Activated T-helper 1 cell treated with anti-CD3 and anti-CD28 coated beads, Interleukin-2, amount 50 U/mL, for 16 hours (primary cell): ENCODE measurements around the gene GRB10.
"Not testable (repeated sequence)": the region's sequence is repeated elsewhere in the genome, so short reads cannot be mapped to it uniquely, and the experiment has no call there.

Source experiments
- DNase-seq, 2 donors: peaks; one replicate each; pipeline ENCODE4 v3.0.0-alpha.2; 2020; ENCODE audit warnings: low read depth in 1 of 2, low spot score in 1 of 2

Gene GRB10

DNA sequence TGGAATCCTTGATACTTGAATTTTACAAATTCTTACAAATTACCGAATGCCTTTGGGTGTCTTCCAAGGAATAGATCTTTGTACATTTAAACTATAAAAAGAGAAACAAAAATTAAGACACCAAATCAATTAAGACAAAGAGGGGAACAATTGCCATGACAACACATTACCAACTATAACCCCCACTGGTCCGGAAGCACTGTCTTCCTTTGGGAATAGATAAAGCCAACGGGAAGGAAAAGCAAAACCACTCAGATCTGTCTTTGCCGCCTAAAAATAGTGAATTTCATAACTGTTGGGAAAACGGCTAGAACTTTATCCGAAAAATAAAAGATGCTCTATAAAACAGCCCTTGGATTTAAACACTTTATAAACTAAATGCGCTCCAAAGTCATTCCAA is 37.4 kb downstream of the GRB10 start:
- DNase-seq = no peak

DNA sequence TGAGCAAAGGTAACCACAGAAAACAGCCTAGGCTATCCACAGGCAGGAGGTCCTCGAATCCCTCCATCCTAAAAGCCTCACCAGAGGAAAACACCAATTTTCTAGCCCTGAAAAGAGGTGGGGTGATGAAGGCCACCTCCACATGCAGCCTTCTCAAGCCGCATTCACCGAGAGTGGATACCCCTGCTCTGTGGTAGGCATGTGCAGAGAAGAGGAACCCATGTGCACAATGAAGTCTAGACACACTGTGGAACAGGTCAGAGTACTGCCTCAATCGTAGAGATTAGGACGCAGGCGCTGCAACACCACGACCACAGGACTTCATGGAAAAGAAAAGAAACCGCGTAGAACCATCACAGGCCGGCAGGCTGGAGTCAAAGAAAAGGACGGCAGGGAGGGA is 38.8 kb downstream of the GRB10 start:
- no peak for DNase-seq

DNA sequence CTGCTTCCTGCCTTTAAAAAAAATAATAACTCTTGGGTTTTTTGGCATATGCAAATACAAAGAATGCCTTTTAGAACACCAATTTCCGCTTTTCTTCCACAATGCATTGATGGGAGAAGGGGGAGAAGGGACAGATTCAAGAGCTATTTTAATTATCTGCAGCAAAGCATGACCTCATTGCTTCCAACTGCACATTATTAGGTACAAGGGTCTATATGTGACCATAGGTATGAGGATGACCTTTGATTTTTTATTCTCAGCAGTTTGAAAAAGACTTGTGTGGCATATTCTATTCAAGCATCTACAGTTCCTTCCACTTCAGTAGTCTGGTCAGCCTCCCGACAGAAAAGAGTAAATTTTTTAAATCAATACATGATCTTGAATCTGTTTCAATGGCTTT is 39.7 kb downstream of the GRB10 start:
- DNase-seq = no peak

DNA sequence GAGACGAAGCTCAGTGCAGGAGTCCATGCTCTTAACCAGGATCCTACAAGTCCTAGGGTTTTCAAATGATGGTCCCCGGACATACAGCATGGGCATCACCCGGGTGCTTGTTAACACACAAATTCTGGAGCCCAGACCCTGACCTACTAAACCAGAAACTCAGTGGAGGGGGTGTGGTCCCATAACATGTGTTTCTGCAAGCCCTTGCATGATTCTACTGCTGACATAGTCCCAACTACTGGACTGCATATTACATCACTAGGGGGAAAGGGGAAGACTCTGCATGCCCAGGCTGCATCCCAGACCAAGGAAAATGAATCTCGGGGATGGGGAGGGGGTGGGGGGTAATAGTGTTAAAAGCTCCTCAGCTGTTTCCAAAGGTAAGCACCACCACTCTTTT is 40.3 kb downstream of the GRB10 start:
- no peak for DNase-seq

DNA sequence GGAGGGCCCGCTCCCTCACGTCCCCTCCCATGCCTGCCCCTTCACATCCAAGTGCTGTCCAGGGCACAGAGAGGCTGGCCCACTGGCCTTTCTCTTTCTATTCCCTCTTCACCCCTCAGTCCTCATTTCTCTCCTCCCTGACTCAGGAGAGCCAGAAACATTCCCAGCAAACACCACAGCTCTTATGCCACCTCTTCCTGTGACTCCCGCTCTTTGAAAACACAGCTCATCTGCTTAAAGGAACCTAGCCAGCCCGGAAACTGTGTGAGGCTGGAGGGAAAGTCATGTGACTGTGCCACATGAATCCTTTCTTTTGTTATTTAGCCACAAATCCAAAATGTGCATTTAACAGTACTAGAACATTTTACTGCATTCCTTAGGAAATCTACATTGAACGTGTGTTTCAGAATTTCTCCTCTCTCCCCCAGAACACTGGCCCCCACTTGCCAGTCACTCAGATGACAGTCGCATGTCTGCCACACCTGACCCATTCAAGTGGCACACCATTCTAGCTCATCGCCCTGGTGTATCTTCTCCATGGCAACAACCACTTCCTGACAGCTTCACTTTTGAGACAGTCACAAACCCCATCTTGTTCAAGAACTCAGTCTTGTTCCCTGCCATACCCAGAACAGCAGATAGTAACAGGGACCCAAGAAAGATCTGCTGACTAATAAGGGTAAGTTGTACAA is 42.8 kb downstream of the GRB10 start:
- DNase-seq = peak; percentile 20 to 38

DNA sequence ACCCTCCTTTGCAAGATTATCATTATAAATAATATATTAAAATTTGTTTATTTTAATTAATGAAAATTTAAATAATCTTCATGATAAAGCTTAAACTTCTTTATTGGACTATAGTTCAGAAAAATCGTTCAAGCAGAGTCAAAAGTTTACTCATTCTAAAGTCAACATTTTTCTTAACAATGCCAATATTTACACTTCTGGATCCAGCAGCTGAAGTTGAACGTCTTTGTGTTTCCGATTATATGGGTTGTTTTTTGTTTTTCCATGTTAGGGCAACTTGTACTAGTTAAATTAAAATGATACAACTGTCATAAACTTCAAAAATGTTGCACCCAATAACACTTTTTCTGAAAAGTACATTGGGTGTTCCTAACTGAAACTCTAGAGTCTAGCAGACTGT is 43.8 kb downstream of the GRB10 start:
- no peak for DNase-seq

DNA sequence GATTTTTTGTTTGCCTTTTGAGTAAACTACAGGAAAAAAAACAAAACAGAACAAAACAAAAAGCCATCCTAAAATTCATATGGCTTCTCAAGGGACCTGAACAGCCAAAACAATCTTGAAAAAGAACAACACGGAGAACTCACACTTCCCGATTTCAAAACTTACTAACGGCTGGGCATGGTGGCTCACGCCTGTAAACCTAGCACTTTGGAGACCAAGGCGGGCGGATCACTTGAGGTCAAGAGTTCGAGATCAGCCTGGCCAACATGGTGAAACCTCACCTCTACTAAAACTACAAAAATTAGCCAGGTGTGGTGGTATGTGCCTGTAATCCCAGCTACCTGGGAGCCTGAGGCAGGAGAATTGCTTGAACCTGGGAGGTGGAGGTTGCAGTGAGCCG is 46.9 kb downstream of the GRB10 start:
- not testable (repeated sequence) for DNase-seq

DNA sequence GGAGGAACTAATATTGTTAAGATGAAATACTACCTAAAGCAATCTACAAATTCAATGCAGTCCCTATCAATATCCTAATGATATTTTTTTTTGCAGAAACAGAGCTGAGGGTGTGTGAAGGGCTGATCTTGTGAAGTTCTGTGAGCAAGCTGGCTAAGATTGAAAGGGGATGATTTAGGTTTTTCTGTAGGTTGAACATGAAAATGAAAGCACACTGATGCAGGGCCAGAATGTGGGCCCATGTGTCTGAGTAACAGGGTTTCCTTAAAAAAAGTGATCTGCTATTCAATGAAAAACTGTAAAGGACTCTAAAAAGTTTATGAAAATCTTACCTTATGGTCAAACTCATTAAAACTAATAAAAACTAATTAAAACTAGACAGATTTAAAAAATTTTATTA is 47.4 kb downstream of the GRB10 start:
- DNase-seq = no peak

DNA sequence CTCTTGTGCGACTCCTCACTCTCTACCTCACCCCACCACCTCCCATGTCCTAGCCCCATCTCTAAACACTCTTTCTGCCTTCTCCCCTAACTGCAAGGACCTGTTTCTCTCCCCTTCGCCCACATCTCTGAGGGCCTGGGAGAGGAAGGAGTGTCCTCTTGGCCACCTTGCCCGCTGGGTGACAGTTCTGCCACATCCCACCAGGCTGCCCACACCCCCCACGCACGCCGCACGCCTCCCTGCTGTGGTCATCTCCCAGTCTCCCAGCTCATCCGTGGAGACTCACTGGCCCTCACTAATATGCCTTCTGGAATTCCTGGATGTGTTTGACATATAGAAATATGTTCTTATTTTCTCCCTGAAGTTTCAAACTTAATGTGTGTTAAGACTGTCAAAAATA is 48.5 kb downstream of the GRB10 start:
- no peak for DNase-seq

DNA sequence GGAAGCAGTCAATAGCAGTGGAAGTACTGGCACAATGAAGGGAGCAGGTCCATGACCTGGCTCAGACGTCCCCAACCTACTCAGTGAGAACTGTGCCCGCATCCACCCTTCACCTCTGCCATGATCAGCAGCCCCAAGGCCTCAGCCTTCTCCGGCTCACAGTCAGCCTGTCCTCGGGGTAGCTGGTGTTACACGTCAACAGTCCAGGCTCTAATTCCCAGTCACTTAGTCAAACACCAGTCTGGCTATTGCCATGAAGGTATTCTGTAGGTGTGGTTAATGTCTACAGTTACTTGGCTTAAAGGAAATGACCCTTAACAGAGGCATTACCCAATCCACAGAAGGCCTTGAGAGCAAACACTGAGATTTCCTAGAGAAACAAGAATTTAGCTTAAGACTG is 49.1 kb downstream of the GRB10 start:
- no peak for DNase-seq

DNA sequence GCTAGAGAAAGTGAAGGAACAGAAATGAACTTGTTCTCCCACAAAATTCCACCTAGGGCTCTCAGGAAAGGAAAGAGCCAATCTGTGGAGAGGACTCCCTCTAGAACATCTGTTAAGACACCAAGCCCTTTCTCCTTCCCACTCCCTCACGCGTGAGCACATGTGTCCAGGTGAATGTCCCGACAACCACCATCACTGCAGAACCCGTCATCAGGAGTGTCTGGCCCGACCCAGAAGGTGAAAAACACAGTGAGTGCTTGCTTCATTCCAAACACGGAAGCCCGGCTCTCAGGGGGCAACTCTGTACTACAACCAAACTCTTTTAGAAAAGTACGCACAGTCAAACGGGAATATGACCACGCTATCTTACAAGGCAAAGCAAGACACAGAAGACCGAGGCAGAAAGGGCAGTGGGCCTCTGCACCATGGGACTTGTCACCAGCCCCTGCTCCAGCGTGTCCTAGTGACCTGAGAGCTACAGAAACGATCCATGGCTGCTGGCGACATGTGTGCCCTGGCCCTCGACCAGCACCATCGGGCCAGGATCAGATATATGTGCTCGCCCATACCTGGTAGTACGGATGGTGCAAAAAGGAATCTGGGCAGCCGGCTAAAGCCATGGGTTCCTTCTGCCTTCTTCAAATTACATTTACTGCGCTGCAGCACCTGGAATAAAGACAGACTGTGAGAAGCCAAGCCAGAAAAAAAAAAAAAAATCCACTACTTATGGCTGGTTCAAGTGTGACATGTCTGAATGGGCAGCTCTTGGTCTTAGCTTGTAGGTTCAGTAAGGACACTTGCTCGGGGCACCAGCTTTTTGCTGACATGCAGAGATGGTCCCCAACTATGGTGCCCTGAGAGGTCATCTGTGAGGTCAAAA is 50.8 kb downstream of the GRB10 start:
- no peak for DNase-seq

DNA sequence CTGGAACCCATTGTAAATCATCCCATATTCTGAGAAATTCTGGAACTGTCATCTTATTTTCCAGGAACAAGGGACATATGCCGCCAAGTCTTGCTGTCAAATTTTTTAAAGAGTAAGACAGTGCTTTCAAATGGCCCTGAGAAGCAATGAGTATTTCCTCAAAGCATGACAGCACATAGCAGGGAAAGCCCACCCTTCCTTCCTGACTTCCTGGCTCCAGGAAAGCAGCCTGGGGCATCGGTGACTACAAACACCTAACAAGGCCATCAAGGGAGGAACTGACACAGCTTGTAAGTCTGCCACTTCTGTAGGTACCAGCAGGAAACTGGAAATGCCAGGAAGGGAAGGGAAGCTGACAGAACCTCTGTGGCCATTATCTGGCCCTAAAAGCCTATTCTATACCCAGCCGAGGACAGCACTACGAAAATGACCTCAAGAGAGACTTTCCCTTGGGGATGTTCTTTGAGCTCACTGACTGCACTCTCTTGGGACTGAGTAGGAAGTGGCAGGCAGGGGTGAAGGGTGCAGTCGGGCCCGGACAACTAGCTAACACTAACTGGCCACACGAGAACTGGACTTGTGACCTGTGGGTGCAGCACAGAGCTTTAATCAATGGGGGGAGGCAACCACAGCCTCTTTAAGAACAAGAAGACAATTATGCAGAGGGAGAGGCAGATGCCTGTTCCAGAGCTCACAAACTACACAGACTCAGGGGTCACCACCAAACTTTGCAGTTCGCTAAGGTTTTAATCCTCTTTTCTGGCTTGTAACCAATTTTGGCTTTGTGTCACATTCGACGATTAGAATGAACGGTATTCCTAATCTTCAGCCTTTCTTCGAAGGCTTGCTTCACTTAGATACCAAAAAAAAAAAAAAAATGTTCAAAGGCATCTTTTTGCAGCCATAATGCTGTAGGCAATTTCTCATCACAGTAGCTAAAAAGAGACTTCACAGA is 52.0 kb downstream of the GRB10 start:
- no peak for DNase-seq

DNA sequence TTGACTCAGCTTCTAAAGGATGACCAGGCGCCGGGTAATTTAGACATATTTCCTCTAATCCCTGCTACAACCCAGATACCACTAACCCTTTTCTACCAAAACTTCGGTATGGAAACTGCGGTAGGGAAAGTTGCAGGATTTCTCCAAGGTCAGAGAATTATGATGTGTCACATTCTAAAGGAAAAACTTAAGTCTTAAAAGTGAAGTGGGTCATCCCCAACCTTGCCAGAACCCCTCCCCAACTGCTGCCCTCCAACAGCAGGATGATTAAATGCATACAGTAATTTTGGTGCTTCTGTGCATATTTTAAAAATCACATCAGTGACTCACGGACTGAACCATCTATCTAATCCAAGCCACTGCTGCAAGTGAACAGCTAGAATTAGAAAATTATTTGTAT is 52.7 kb downstream of the GRB10 start:
- DNase-seq = no peak

DNA sequence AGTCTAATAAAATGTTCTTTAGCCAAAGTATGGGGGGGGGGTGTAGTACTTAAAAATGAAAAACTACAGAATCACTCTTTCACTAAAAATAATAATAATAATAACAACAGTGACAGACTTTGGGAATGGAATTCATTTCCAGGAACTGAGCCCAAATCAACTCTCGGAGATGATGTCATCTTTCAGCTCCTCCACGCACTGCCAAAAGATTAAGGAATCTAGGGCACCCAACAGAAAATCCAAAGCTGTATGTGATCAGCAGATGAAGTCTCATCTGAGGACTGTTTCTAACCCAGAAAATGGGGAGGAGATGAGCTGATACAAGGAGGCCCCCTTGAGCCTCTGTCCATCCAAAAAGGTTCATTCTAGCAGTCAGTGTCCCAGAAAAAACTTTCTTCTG is 54.5 kb downstream of the GRB10 start:
- no peak for DNase-seq

DNA sequence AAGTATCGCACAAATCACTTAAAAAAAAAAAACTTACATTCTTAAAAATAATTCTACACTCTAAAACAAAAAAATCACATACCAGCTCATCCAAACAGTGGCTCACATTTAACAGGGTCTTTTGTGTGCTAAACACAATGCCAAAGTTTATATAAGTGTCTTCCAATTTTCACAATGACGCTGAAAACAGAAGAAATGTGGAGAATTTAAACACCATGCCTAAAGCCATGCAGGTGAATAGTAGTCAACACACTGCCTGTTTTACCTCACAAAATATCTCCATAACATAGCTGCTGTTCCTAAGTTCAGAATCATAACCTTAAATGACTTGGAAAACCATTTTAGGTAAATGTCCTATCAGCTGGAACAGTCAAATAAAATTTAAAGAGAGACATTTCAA is 55.0 kb downstream of the GRB10 start:
- no peak for DNase-seq

DNA sequence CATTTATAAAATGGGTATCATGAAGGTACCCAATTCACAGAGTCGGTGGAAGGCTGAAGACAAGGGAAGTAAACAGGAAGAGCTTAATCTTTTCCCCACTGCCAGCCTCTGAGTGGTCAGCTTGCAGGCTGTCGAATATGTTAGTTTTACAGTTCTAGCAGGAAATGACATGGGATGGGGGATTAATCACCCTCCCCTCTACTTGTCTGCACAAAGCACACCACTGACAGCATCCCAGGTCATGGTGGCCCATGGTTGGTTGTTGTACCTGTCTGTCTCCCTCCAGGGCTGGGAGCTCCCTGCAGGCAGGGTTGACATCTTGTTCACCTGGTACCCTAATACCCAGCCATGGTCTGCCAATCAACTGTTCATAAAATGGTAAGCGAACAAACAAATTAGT is 55.6 kb downstream of the GRB10 start:
- DNase-seq = no peak

DNA sequence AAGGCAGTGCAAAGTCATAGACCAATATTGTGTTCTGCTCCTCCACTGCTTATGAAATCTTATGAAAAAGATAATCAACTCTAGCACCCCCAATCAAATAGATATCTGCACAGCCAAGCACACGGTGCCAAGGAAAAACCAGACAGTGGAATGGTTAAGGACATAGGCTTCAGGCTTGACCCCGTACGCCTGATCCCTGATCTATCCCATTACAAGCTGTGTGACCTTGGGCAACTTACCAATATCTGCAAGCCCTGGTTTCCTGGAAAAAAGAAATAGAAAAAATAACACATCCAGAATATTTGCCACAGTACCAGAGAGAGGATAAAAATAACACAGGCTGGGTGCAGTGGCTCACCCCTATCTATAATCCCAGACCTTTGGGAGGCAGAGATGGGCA is 56.9 kb downstream of the GRB10 start:
- DNase-seq = no peak

DNA sequence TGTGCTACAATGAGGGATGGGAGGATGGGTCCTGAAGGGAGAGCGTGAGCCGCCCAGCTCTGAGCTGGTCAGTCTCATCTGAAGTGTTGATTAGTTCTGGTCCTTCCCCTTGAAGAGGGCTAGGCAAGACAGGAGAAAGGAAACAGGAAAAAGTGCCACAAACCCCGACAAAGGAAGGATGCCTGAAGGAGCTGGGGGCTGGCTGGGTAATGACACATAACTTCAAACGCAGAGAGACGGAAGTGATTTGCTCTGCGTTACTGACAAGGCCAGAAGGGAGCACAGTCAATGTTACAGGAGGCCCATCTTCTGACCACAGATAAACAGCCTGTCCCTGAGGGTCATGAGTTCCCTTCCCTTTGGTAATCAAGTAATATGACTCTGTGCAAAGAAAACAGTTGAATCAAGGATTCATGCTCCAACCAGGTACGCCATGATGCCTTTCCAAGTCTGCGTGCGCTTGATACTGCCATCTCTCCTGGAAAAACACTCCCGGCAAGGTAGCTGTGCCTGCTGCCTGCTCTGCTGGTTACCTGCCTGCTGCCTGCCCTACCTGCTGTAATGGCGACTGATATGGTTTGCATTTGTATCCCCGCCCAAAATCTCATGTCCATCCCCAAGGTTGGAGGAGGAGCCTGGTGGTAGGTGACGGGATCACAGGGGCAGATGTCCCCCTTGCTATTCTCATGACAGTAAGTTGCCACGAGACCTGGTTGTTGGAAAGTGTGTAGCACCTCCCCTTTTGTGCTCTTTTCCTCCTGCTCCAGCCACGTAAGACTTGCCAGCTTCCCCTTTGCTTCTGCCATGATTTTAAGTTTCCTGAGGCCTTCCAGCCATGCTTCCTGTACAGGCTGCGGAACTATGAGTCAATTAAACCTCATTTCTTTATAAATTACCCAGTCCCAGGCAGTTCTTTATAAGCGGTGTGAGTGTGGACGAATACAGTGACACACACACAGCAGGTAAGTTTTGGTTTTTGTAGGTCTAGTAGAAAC is 57.9 kb downstream of the GRB10 start:
- no peak for DNase-seq

DNA sequence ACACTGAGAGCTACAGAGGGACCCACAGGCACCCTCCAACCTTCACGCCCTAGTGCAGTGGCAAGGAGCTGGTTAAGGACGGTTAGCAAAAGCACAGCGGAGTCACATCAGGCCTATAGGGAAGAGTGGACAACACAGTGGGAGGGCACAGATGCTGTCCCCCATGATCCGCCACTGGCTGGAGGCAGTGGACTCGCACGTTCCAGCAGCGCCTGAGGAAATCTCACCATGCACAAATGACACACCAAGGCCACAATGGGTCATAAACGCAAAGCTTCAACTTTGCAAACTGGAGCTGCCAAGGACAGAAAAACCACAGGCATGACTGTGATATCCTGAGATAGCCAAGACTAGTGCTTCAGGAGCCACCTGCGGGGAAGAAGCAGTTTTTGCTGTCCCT is 58.8 kb downstream of the GRB10 start:
- DNase-seq = no peak

DNA sequence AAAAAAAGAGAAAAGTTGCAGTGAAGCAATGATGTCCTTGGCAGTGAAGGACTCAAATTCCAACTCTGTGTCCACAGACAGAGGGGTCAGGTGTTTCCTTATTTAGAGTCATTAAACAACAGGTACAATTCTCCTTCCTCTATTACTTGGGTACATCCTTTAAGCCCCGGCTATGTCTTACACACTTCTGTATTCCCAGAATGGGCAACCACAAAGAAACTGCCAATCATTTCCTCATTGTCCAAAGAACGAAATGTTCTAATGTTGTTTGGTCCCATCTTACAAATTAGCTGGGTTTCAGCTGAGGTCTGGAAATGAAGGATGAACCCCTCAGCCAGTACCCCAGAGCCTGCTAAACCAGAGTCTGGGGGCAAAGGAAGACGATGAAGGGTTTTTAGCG is 59.5 kb downstream of the GRB10 start:
- no peak for DNase-seq
